ENCODE data around the gene SEZ6. TPM values are rescaled to one million over a fixed set of nuclear protein-coding genes. Genes with fewer than 3 reads are reported as not detected.

The SEZ6 gene
- total RNA-seq, 1 experiment from 2014 or later = not detected

DNA sequence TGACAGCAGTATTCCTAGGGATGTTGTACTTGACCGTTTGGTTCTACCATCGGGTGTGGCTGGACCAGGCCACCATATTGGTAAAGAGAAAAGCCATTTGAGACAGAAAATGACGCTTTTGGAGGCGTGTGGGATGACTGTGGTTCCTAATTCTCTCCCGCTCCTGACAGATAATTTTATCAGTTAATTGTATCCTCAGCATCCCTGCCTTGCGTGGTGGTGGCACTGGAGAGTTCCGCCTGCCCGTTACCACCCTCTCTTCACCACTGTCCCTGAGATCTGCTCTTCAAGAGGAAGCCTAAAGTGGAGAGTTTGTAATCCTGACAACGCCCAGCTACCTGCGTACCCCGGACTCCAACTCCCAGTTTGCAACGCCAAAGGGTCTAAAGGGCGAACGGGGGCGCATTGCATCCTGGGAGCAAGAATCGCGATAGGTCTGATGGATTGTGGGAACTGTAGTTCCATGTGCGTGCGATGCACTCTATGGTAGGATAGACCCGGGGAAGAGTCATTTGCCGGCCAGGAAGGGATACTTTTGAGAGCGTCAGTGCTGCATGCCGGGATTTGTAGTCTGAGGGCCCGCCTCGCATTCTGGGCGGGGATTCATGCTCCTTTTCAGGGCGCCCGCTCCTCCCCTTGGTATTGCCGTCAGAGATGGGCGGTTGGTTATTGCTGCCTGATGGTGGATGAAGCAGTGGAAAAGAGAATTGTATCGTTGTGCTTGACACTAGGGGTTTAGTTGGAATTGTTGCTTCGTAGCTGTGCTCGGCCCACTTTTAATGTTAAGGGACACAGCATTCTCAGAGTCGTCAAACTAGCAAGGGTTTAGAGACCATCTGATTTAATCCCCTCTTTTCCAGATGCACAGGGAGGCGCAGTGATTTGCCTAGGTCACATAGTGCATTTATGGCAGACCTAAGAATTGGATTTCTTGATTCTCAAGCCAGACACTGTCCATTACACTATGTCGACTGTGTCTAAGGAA, 53.5 kb downstream of the SEZ6 start:
- BruUV-seq (replicated peaks) = TSS peak; percentile 90
- intact Hi-C loops (cut with micrococcal nuclease; ENCODE audit: unreplicated experiment) (loop anchor here (5.0 kb wide), 1 partner anchor 225 kb away; the partner anchor contains the start of genes NEK8 and TLCD1), in situ Hi-C loops (cut with HindIII; ENCODE audit: low pct_unique_long_range_greater_than_20kb, low sequenced_read_pairs) (no loop called here)
- ChIA-PET CTCF (interaction anchor here (0.6 to 1.2 kb wide), 6 partner anchors 13 to 225 kb away, joined by 3 to 11 read pairs (median 3); no protein-coding TSS in a partner anchor), POLR2A (interaction anchor here (1.0 to 1.2 kb wide), 2 partner anchors 116 to 224 kb away, joined by 3 to 4 read pairs; partner anchors contain the start of gene NEK8)
- Histone ChIP-seq H3K27me3 (ENCODE audit: control insufficient read depth, insufficient read depth, low read length) (no peaks in the 10 kb centered on the region), H3K36me3 (ENCODE audit: control insufficient read depth, insufficient read depth, low read length) (peaks cover 2% of the 10 kb centered on the region; the same call in 1 of the 2 replicates), H3K4me3 (ENCODE audit: low read depth in 2 of 2, low read length in 2 of 2) (peak overlapping the region; percentile 80 to 90), H3K9me3 (ENCODE audit: control insufficient read depth, insufficient read depth, low read depth, low read length) (no peaks in the 10 kb centered on the region), H3K27ac (ENCODE audit: low read length) (peak overlapping the region; percentile 100), H3K4me1 (ENCODE audit: control insufficient read depth, insufficient read depth, low read length) (peaks cover 20% of the 10 kb centered on the region)
- DNase-seq (ENCODE audit: low read depth, low spot score) (peak; percentile 98), ATAC-seq (peak; percentile 84)
- 0 out of 2 replicates have a peak, but pooled peaks have one; percentile 59 for TF ChIP-seq SIN3A (IDR thresholded peaks at IDR 0.05; ENCODE audit: borderline replicate concordance, insufficient read depth, low read depth, low read length)
- peak in 1 of 2 experiments; percentile 69; a peak in 1 of 4 replicates for TF ChIP-seq REST (IDR thresholded peaks at IDR 0.05; ENCODE audit: insufficient read depth in 1 of 2, low read depth in 2 of 2, low read length in 1 of 2)
- TF ChIP-seq, protein P1, sequence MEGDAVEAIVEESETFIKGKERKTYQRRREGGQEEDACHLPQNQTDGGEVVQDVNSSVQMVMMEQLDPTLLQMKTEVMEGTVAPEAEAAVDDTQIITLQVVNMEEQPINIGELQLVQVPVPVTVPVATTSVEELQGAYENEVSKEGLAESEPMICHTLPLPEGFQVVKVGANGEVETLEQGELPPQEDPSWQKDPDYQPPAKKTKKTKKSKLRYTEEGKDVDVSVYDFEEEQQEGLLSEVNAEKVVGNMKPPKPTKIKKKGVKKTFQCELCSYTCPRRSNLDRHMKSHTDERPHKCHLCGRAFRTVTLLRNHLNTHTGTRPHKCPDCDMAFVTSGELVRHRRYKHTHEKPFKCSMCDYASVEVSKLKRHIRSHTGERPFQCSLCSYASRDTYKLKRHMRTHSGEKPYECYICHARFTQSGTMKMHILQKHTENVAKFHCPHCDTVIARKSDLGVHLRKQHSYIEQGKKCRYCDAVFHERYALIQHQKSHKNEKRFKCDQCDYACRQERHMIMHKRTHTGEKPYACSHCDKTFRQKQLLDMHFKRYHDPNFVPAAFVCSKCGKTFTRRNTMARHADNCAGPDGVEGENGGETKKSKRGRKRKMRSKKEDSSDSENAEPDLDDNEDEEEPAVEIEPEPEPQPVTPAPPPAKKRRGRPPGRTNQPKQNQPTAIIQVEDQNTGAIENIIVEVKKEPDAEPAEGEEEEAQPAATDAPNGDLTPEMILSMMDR (IDR thresholded peaks at IDR 0.05) = no peak
- TF ChIP-seq POLR2AphosphoS5 (IDR thresholded peaks at IDR 0.05; ENCODE audit: low read depth, low read length) = peak; percentile 79
- TF ChIP-seq TCF7L2 (IDR thresholded peaks at IDR 0.05; ENCODE audit: low read depth, low read length) = peak; percentile 63

DNA sequence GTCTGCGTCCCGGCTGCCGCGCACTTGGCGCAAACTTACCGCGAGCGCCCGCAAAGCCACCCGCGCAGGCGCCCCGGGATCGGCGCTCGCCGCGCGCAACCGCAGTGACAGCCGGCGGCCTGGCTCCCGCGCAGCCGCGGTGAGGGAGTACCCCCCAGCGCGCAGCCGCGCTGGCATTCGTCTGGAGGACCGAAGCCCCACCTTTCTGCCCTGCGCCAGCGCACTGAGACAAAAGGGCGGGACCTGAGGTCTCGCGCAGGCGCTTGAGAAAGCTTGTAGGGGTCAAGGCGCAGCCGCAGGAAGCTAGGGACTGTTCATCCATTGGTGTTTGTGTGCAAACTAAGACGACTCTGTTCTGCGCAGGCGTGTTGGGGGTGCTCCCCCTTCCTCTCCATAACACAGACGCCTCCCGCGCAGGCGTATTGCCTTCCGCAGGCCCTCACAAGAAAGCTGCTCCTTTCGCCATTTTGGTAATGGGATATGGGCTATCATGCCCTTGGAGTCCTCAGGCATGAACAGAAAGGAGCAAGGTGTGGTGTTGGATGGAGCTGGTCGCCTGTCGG, 54.3 kb downstream of the SEZ6 start, which contains the start of gene PHF12:
TSS of gene PHF12 (minus strand) at position 91 of the 563 bp plus-strand sequence. CDS start 558 bp downstream, outside the sequence.
- BruUV-seq (replicated peaks) = no TSS peak
- no peaks in the 10 kb centered on the region for H3K27me3 ChIP-seq (ENCODE audit: control insufficient read depth, insufficient read depth, low read length)

More for the DNA sequence above, 54.3 kb downstream of the SEZ6 start, which contains the start of gene PHF12:
- DNase-seq (ENCODE audit: low read depth, low spot score) (peak; percentile 97), ATAC-seq (peak; percentile 82)
- in situ Hi-C loops (cut with HindIII; ENCODE audit: low pct_unique_long_range_greater_than_20kb, low sequenced_read_pairs) (no loop called here), intact Hi-C loops (cut with micrococcal nuclease; ENCODE audit: unreplicated experiment) (loop anchor here (5.0 kb wide), 1 partner anchor 224 kb away; the partner anchor contains the start of genes NEK8 and TLCD1)
- TF ChIP-seq REST (IDR thresholded peaks at IDR 0.05; ENCODE audit: insufficient read depth in 1 of 2, low read depth in 2 of 2, low read length in 1 of 2) (no peak), POLR2AphosphoS5 (IDR thresholded peaks at IDR 0.05; ENCODE audit: low read depth, low read length) (peak; percentile 77; the same call in 1 of the 2 replicates)
- H3K4me3 ChIP-seq (ENCODE audit: low read depth in 2 of 2, low read length in 2 of 2) = peak within 1 kb of the TSS; percentile 80 to 90
- H3K27ac ChIP-seq (ENCODE audit: low read length) = peak within 1 kb of the TSS; percentile 100
- peaks cover 2% of the 10 kb centered on the region; the same call in 1 of the 2 replicates for H3K36me3 ChIP-seq (ENCODE audit: control insufficient read depth, insufficient read depth, low read length)
- CTCF ChIA-PET = interaction anchor here (0.6 to 1.2 kb wide), 6 partner anchors 14 to 225 kb away, joined by 3 to 11 read pairs (median 3); no protein-coding TSS in a partner anchor
- POLR2A ChIA-PET = interaction anchor here (1.0 to 1.2 kb wide), 2 partner anchors 117 to 223 kb away, joined by 3 to 4 read pairs; partner anchors contain the start of gene NEK8
- H3K9me3 ChIP-seq (ENCODE audit: control insufficient read depth, insufficient read depth, low read depth, low read length) = no peaks in the 10 kb centered on the region
- peaks cover 26% of the 10 kb centered on the region for H3K4me1 ChIP-seq (ENCODE audit: control insufficient read depth, insufficient read depth, low read length)

All from Panc1 (cell line).